K562 (cell line): ENCODE results near the gene GPR108. TPM values are rescaled to one million over a fixed set of nuclear protein-coding genes. Genes with fewer than 3 reads are reported as not detected.

Source experiments
- ARID4B ChIP-seq: sonication (generic); formaldehyde crosslinking; IDR thresholded peaks from 2 replicates; pipeline ENCODE4 v1.8.0; 2022; ENCODE audit warnings: mild to moderate bottlenecking, missing genetic modification reagents
- CAMTA2 ChIP-seq: fragments of 250-450 bp; sonication (Bioruptor Pico); conservative IDR thresholded peaks from 2 replicates; pipeline ENCODE4 v1.5.1; 2022
- CREB1 ChIP-seq, 2 experiments: sonication (generic) in 1 of 2; formaldehyde crosslinking in 1 of 2; IDR thresholded peaks; 2 replicates each; pipeline versions ENCODE4 v1.6.1 to v1.8.0; 2012 to 2022; ENCODE audit warnings: inconsistent platforms in 1 of 2, mild to moderate bottlenecking in 1 of 2, missing genetic modification reagents in 1 of 2, moderate library complexity in 1 of 2
- ERF ChIP-seq: fragments of 450-650 bp; formaldehyde crosslinking; IDR thresholded peaks from 2 replicates; pipeline ENCODE4 v1.4.0; 2020; ENCODE audit warnings: mild to moderate bottlenecking, mixed read lengths
- FIP1L1 ChIP-seq: fragments of 200-400 bp; formaldehyde crosslinking; IDR thresholded peaks from 2 replicates; pipeline ENCODE4 v1.6.1; 2018; ENCODE audit warnings: mild to moderate bottlenecking, low read depth, low read length; ENCODE audit not compliant: poor library complexity, severe bottlenecking
- FOXK1 ChIP-seq: sonication (generic); formaldehyde crosslinking; IDR thresholded peaks from 2 replicates; pipeline ENCODE4 v1.8.0; 2022; ENCODE audit warnings: missing genetic modification reagents, mild to moderate bottlenecking, borderline replicate concordance
- HDAC1 ChIP-seq, 2 experiments: fragments of 450-650 bp; IDR thresholded peaks; 2 replicates each; pipeline ENCODE4 v1.6.1; 2016 to 2017; ENCODE audit warnings: inconsistent platforms in 1 of 2, mild to moderate bottlenecking in 1 of 2, moderate library complexity in 1 of 2
- KLF10 ChIP-seq: fragments of 250-450 bp; sonication (Bioruptor Pico); IDR thresholded peaks from 2 replicates; pipeline ENCODE4 v1.6.1; 2021; ENCODE audit warnings: matching md5 sums
- MAFF ChIP-seq: IDR thresholded peaks from 2 replicates; pipeline ENCODE4 v1.6.1; 2012; ENCODE audit warnings: low read length, improper control_type of control experiment
- MLX ChIP-seq, 2 experiments: fragments of 450-650 bp in 1 of 2; sonication (generic) in 1 of 2; formaldehyde crosslinking; conservative IDR thresholded peaks; 2 replicates each; pipeline versions ENCODE4 v1.4.0 to v1.8.1; 2020 to 2022; ENCODE audit warnings: mild to moderate bottlenecking in 1 of 2, missing genetic modification reagents in 1 of 2
- MYC ChIP-seq, 2 experiments: fragments of 250-450 bp in 1 of 2; sonication (Bioruptor Pico) in 1 of 2; IDR thresholded peaks; 2 replicates each; pipeline versions ENCODE4 v1.5.1 to v1.6.1; 2012 to 2021; ENCODE audit warnings: low read depth in 2 of 2, borderline replicate concordance in 1 of 2, improper control_type of control experiment in 1 of 2, low read length in 1 of 2, mild to moderate bottlenecking in 1 of 2, moderate library complexity in 1 of 2
- RAD21 ChIP-seq, 2 experiments: fragments of 250-450 bp in 1 of 2; fragments of 450-650 bp in 1 of 2; sonication (Bioruptor Pico) in 1 of 2; formaldehyde crosslinking in 1 of 2; IDR thresholded peaks in 1 of 2; conservative IDR thresholded peaks in 1 of 2; 2 replicates each; pipeline versions ENCODE4 v1.4.0 to v1.8.0; 2020 to 2022; ENCODE audit warnings: mild to moderate bottlenecking in 2 of 2, moderate library complexity in 1 of 2
- STAT5A ChIP-seq: IDR thresholded peaks from 2 replicates; pipeline ENCODE4 v1.6.1; 2012; ENCODE audit warnings: low read length, inconsistent platforms, borderline replicate concordance
- ZBTB2 ChIP-seq: fragments of 450-650 bp; IDR thresholded peaks from 2 replicates; pipeline ENCODE4 v1.6.1; 2016; ENCODE audit warnings: antibody characterized with exemption
- ZBTB43 ChIP-seq: sonication (generic); formaldehyde crosslinking; IDR thresholded peaks from 2 replicates; pipeline ENCODE4 v1.8.0; 2023; ENCODE audit warnings: mild to moderate bottlenecking, missing genetic modification reagents
- ZBTB8A ChIP-seq: fragments of 450-650 bp; IDR thresholded peaks from 2 replicates; pipeline ENCODE4 v1.6.1; 2018; ENCODE audit warnings: mild to moderate bottlenecking, moderate library complexity; ENCODE audit not compliant: partially characterized antibody
- ZKSCAN3 ChIP-seq: fragments of 250-450 bp; sonication (Bioruptor Pico); IDR thresholded peaks from 2 replicates; pipeline ENCODE4 v1.4.0; 2020
- ZNF23 ChIP-seq: fragments of 250-450 bp; sonication (Bioruptor Pico); IDR thresholded peaks from 2 replicates; pipeline ENCODE4 v1.4.0; 2020; ENCODE audit warnings: mild to moderate bottlenecking
- polyA plus RNA-seq, 8 experiments: library from polyadenylated mRNA; depleted of rRNA in 4 of 8; stranded (reverse) in 5 of 8; unstranded in 3 of 8; fragments of >200 nt; fragmentation: Nextera tagmentation in 2 of 8; fragmentation: Illumina TruSeq in 1 of 8; extraction: Ambion mirVana in 2 of 8; extraction: Trizol in 1 of 8; gene quantifications; 2 replicates each; pipeline versions ENCODE4 v1.2.1 to v1.2.3, GENCODE V29; 2011 to 2014; ENCODE audit warnings: inconsistent platforms in 1 of 8, missing spikeins in 1 of 8
- total RNA-seq, 7 experiments: library from RNA; depleted of rRNA in 6 of 7; stranded (reverse); fragments of >200 nt in 6 of 7; fragmentation: Illumina TruSeq in 2 of 7; extraction: Trizol in 2 of 7; gene quantifications; 2 replicates each; pipeline versions ENCODE4 v1.2.1 to v1.2.3, GENCODE V29; 2011 to 2021; ENCODE audit warnings: low replicate concordance in 1 of 7

The GPR108 gene
- total and polyA plus RNA-seq, 9 of the 15 experiments (the other 6 are each of a cell fraction or from before 2014, with no cell fraction given), result 2.4 to 33.2 (median 24.4) TPM

GRCh38 chr19:6682607-6683128 lies 54.7 kb downstream of the GPR108 start (continued):
- TF ChIP-seq MAFF (peak; percentile 80), ZNF23 (CRISPR knock-in tag) (no peak), CREB1 (IDR thresholded peaks at IDR 0.05) (no peak), CREB1 (CRISPR knock-in tag; IDR thresholded peaks at IDR 0.05) (no peak), CAMTA2 (CRISPR knock-in tag) (no peak), KLF10 (CRISPR knock-in tag) (no peak), ZBTB43 (no peak), ZKSCAN3 (CRISPR knock-in tag) (no peak), RAD21 (CRISPR knock-in tag; conservative IDR thresholded peaks at IDR 0.05 in 1 of 2, IDR thresholded peaks at IDR 0.05 in 1 of 2) (no peak), ARID4B (no peak), ZBTB8A (no peak), HDAC1 (IDR thresholded peaks at IDR 0.05) (peak in 1 of 2 experiments; percentile 76; a peak in 2 of 4 replicates), FOXK1 (CRISPR knock-in tag) (no peak), MLX (CRISPR knock-in tag; conservative IDR thresholded peaks at IDR 0.05) (no peak), STAT5A (peak; percentile 75), MYC (IDR thresholded peaks at IDR 0.05; ENCODE audit: low read depth, low read length) (no peak), MYC (CRISPR knock-in tag; IDR thresholded peaks at IDR 0.05; ENCODE audit: borderline replicate concordance, low read depth) (no peak), FIP1L1 (no peak), ERF (CRISPR knock-in tag) (no peak), ZBTB2 (no peak)
